Endothelial cell of umbilical vein (primary cell): Measurements from ENCODE around the gene ELF4. TPM values are rescaled to one million over a fixed set of nuclear protein-coding genes. Genes with fewer than 3 reads are reported as not detected.

Source experiments
- BruUV-seq: library from RNA; stranded (reverse); fragments of 400-500 nt; replicated peaks from 2 replicates; lab custom pipeline; 2021; lab: Mats Ljungman, UMichigan
- CTCF ChIA-PET: fragments of 300-600, 350-600 bp; sonication (Branson Sonifier 250); formaldehyde crosslinking; loops from one replicate; lab custom pipeline; 2021; ENCODE audit warnings: antibody characterized with exemption, inconsistent platforms; lab: Charles Lee
- POLR2A ChIA-PET: fragments of 300-600, 350-600 bp; sonication (Branson Sonifier 250); formaldehyde crosslinking; loops from one replicate; lab custom pipeline; 2021; ENCODE audit warnings: antibody characterized with exemption, inconsistent platforms; lab: Charles Lee
- DNase-seq: peaks from one replicate; pipeline ENCODE4 v3.0.0-alpha.2; 2011; ENCODE audit warnings: low read depth, low spot score
- FAIRE-seq: peaks from 2 replicates; lab custom pipeline; 2011; peaks lifted over from hg19 to GRCh38; lab: Jason Lieb, UNC
- H2AFZ ChIP-seq: 2 replicates; pipeline ENCODE4 v1.6.0; 2012; ENCODE audit warnings: low read depth, low read length, control low read depth, inconsistent platforms
- H3K27ac ChIP-seq: 2 replicates; pipeline ENCODE4 v1.5.1; 2011; ENCODE audit warnings: low read depth, mild to moderate bottlenecking, control low read depth, low read length, moderate library complexity; ENCODE audit not compliant: insufficient read depth
- H3K27me3 ChIP-seq, 2 experiments: 2 replicates each; pipeline versions ENCODE4 v1.6.0 to v1.6.1; 2011; ENCODE audit warnings: low read length in 2 of 2, mixed read lengths in 1 of 2; ENCODE audit not compliant: control insufficient read depth in 2 of 2, insufficient read depth in 2 of 2
- H3K36me3 ChIP-seq, 2 experiments: 2 replicates in 1 of 2; 3 replicates in 1 of 2; pipeline ENCODE4 v1.5.1; 2011; ENCODE audit warnings: low read length in 2 of 2, mild to moderate bottlenecking in 1 of 2, moderate library complexity in 1 of 2; ENCODE audit not compliant: control insufficient read depth in 2 of 2, insufficient read depth in 2 of 2; ENCODE audit errors: extremely low read depth in 1 of 2
- H3K4me1 ChIP-seq: 3 replicates; pipeline ENCODE4 v1.5.1; 2011; ENCODE audit warnings: mild to moderate bottlenecking, low read length; ENCODE audit not compliant: control insufficient read depth, insufficient read depth; ENCODE audit errors: extremely low read depth
- H3K4me2 ChIP-seq: 2 replicates; pipeline ENCODE4 v1.6.1; 2011; ENCODE audit warnings: low read length, control low read depth, mixed read lengths; ENCODE audit not compliant: insufficient read depth
- H3K4me3 ChIP-seq, 3 experiments: fragments of 200-600 bp in 1 of 3; sonication (generic), shearing (Covaris generic) in 1 of 3; replicated peaks in 1 of 3; 2 replicates each; pipeline ENCODE4 v1.5.1; 2011 to 2016; ENCODE audit warnings: control low read depth in 3 of 3, low read length in 3 of 3, mild to moderate bottlenecking in 2 of 3, inconsistent platforms in 1 of 3, low read depth in 1 of 3, moderate library complexity in 1 of 3; ENCODE audit not compliant: insufficient read depth in 1 of 3
- H3K79me2 ChIP-seq: 2 replicates; pipeline ENCODE4 v1.6.0; 2012; ENCODE audit warnings: low read length, inconsistent platforms; ENCODE audit not compliant: control insufficient read depth, insufficient read depth
- H3K9ac ChIP-seq: replicated peaks from 2 replicates; pipeline ENCODE3; 2011; ENCODE audit warnings: low read length, control low read depth; ENCODE audit not compliant: insufficient read depth; ENCODE audit errors: extremely low read depth
- H3K9me1 ChIP-seq: replicated peaks from 3 replicates; pipeline ENCODE4 v1.6.0; 2011; ENCODE audit warnings: mild to moderate bottlenecking, low read length; ENCODE audit not compliant: control insufficient read depth, insufficient read depth; ENCODE audit errors: extremely low read depth
- H3K9me3 ChIP-seq: replicated peaks from 2 replicates; pipeline ENCODE4 v1.5.1; 2012; ENCODE audit warnings: low read length, inconsistent platforms; ENCODE audit not compliant: control insufficient read depth, insufficient read depth
- H4K20me1 ChIP-seq: replicated peaks from 2 replicates; pipeline ENCODE3; 2011; ENCODE audit warnings: mild to moderate bottlenecking, low read length; ENCODE audit not compliant: control insufficient read depth, insufficient read depth; ENCODE audit errors: extremely low read depth
- CTCF ChIP-seq, 2 donors: IDR thresholded peaks; 1 replicate in 1 of 2; 2 replicates in 1 of 2; pipeline ENCODE4 v1.5.1; 2011; ENCODE audit warnings: low read length in 2 of 2, mild to moderate bottlenecking in 2 of 2, moderate library complexity in 2 of 2, control low read depth in 1 of 2, inconsistent platforms in 1 of 2, low read depth in 1 of 2; ENCODE audit not compliant: insufficient read depth in 1 of 2; ENCODE audit errors: extremely low read depth in 1 of 2
- EZH2 ChIP-seq: IDR thresholded peaks from 2 replicates; pipeline ENCODE4 v1.6.1; 2012; ENCODE audit warnings: borderline replicate concordance, low read depth, mild to moderate bottlenecking, moderate library complexity, low read length, inconsistent platforms; ENCODE audit not compliant: severe bottlenecking
- FOS ChIP-seq: IDR thresholded peaks from 2 replicates; pipeline ENCODE4 v1.6.1; 2011; ENCODE audit warnings: mild to moderate bottlenecking, low read length, moderate library complexity, borderline replicate concordance; ENCODE audit not compliant: insufficient read depth
- GATA2 ChIP-seq: IDR thresholded peaks from 2 replicates; pipeline ENCODE4 v1.7.0; 2011; ENCODE audit warnings: low read depth, mild to moderate bottlenecking, moderate library complexity, mixed read lengths, low read length; ENCODE audit not compliant: insufficient read length, insufficient read depth
- JUN ChIP-seq: IDR thresholded peaks from 2 replicates; pipeline ENCODE4 v1.6.1; 2011; ENCODE audit warnings: borderline replicate concordance, low read depth; ENCODE audit not compliant: insufficient read length, insufficient read depth
- MYC ChIP-seq: IDR thresholded peaks from one replicate; pipeline ENCODE4 v1.6.1; 2011; ENCODE audit warnings: mild to moderate bottlenecking, low read depth, low read length
- POLR2A ChIP-seq: IDR thresholded peaks from 2 replicates; pipeline ENCODE4 v1.6.1; 2012; ENCODE audit warnings: low read depth, mild to moderate bottlenecking, control low read depth, low read length
- POLR2AphosphoS5 ChIP-seq: IDR thresholded peaks from 2 replicates; pipeline ENCODE4 v1.6.1; 2012; ENCODE audit warnings: low read depth, mild to moderate bottlenecking, control low read depth, low read length, moderate library complexity; ENCODE audit not compliant: insufficient read depth
- dilution Hi-C: fragments of 300-500 bp; cut with MboI; formaldehyde crosslinking; loops from one replicate; pipeline ENCODE4 v1.15.0; 2019; ENCODE audit warnings: low sequenced_read_pairs; ENCODE audit not compliant: extremely low pct_ligation_motif_present
- intact Hi-C: fragments of 100-400 bp; cut with micrococcal nuclease; formaldehyde crosslinking; loops from one replicate; pipeline ENCODE4 v1.10.0; 2022
- polyA plus RNA-seq, 4 experiments: library from polyadenylated mRNA; depleted of rRNA in 3 of 4; stranded (reverse) in 3 of 4; unstranded in 1 of 4; fragments of >200 nt; gene quantifications; 2 replicates each; pipeline versions ENCODE4 v1.2.1 to v1.2.3, GENCODE V29; 2011 to 2012; ENCODE audit warnings: missing spikeins in 1 of 4
- total RNA-seq: library from RNA; stranded (reverse); gene quantifications from 2 replicates; pipeline ENCODE4 v1.2.3, GENCODE V29; 2021
- TF ChIP-seq, protein P1 (sequence below): IDR thresholded peaks from 2 replicates; pipeline ENCODE4 v1.6.1; 2011; ENCODE audit not compliant: insufficient read depth, insufficient read length

The ELF4 gene
- total and polyA plus RNA-seq, 2 donors (not counting 3 experiments of a cell fraction or from before 2014, with no cell fraction given): 31.9 to 33.4 TPM

DNA sequence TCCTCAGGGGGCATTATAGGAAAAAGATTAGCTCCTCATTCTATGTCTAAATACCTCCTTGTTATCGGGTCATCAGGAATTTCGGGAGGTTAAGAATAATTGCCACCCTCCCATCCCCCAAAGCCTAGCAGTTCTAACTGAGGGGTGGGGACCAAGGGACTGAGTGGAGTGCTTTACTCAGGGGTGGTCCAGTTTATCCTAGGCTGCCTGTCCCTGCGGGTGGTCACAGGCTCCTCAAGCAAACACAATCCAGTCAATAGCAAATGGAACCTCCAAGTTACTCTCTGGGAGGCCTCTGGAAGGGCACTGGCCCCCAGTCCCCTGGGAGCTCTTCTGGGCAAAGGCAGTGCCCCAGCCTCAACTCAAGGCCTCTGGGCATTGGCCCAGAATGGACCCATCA, 6.7 kb downstream of the ELF4 start:
- FAIRE-seq (no peak), DNase-seq (no peak)
- TF ChIP-seq POLR2A (no peak), JUN (no peak), EZH2 (no peak), GATA2 (no peak), CTCF (IDR thresholded peaks at IDR 0.05; ENCODE audit: extremely low read depth in 1 of 2, insufficient read depth in 1 of 2, low read depth in 1 of 2, low read length in 2 of 2) (no peak)
- POLR2A ChIA-PET: no interaction called here
- Histone ChIP-seq H3K36me3 (no peaks in the 10 kb centered on the region), H4K20me1 (no peaks in the 10 kb centered on the region), H3K27me3 (no peaks in the 10 kb centered on the region), H3K9me3 (no peaks in the 10 kb centered on the region), H2AFZ (no peak overlapping the region), H3K9me1 (no peaks in the 10 kb centered on the region), H3K9ac (no peak overlapping the region), H3K4me2 (no peak overlapping the region), H3K4me3 (no peak overlapping the region), H3K27ac (no peak overlapping the region), H3K79me2 (peaks cover 85% of the 10 kb centered on the region), H3K4me1 (peaks cover 25% of the 10 kb centered on the region)
- intact Hi-C loops: no loop called here
- dilution Hi-C loops: no loop called here
- CTCF ChIA-PET: interaction anchor here (1.8 kb wide), 1 partner anchor 18 kb away, joined by 5 read pairs; no protein-coding TSS in a partner anchor
- BruUV-seq: no TSS peak

DNA sequence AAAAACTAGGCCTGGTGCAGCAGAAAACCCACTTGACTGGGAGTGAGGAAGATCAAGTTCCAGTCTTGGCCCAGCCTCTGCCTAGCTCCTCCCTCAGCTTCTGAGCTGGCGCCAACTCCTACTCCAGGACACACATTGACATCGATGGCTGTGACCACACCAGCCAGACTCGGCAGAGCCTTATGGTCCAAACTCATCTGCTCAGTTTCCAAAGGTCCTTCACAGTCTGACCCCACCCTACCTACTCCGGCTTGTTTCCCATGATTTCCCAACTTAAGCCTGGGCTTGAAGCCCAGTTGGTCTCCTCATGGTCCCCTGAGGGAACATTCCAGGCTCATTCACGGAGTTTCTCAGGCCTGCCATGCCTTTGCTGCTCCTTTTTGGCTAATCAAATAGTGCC, 10.1 kb downstream of the ELF4 start:
- CTCF ChIA-PET: no interaction called here
- Histone ChIP-seq H4K20me1 (no peaks in the 10 kb centered on the region), H3K9me3 (no peaks in the 10 kb centered on the region), H3K27me3 (no peaks in the 10 kb centered on the region), H3K9ac (no peak overlapping the region), H2AFZ (no peak overlapping the region), H3K4me3 (no peak overlapping the region), H3K27ac (no peak overlapping the region), H3K4me1 (peaks cover 21% of the 10 kb centered on the region), H3K4me2 (no peak overlapping the region), H3K9me1 (no peaks in the 10 kb centered on the region), H3K36me3 (no peaks in the 10 kb centered on the region), H3K79me2 (peaks cover 74% of the 10 kb centered on the region)
- POLR2A ChIA-PET: no interaction called here
- FAIRE-seq (no peak), DNase-seq (no peak)
- TF ChIP-seq GATA2 (no peak), EZH2 (no peak), FOS (no peak), POLR2AphosphoS5 (no peak), POLR2A (no peak), JUN (no peak), CTCF (IDR thresholded peaks at IDR 0.05; ENCODE audit: extremely low read depth in 1 of 2, insufficient read depth in 1 of 2, low read depth in 1 of 2, low read length in 2 of 2) (no peak), MYC (no peak)
- TF ChIP-seq, protein P1, sequence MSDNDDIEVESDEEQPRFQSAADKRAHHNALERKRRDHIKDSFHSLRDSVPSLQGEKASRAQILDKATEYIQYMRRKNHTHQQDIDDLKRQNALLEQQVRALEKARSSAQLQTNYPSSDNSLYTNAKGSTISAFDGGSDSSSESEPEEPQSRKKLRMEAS: no peak
- intact Hi-C loops: no loop called here
- dilution Hi-C loops: no loop called here
- BruUV-seq: no TSS peak
